C4-2B (cell line): ENCODE results near the gene CD101.

ENCODE experiments used
- CTCF ChIP-seq: fragments of 450-650 bp; conservative IDR thresholded peaks from 2 replicates; pipeline ENCODE4 v1.5.1; 2017; ENCODE audit warnings: mild to moderate bottlenecking
- ZFX ChIP-seq: fragments of 450-650 bp; IDR thresholded peaks from 2 replicates; pipeline ENCODE4 v1.6.1; 2017

- TF ChIP-seq CTCF: no peak
- no peak for TF ChIP-seq ZFX
These were observed 57.7 kb downstream of the CD101 start for GRCh38 chr1:117059334-117059677.
